HFFc6 (cell line): Measurements from ENCODE around the gene HMCN1. TPM values are rescaled to one million over a fixed set of nuclear protein-coding genes. Genes with fewer than 3 reads are reported as not detected.

ENCODE experiments used
- DNase-seq: peaks from one replicate; pipeline ENCODE4 v3.0.0-alpha.2; 2018
- H3K27ac Mint-ChIP-seq: 2 replicates; pipeline ENCODE4 v1.8.0; 2020; ENCODE audit warnings: mild to moderate bottlenecking, mixed read lengths
- H3K27me3 Mint-ChIP-seq: 2 replicates; pipeline ENCODE4 v1.8.0; 2021; ENCODE audit warnings: mild to moderate bottlenecking, moderate library complexity, mixed read lengths; ENCODE audit not compliant: insufficient read depth
- H3K36me3 Mint-ChIP-seq: 2 replicates; pipeline ENCODE4 v1.8.0; 2021; ENCODE audit warnings: low read depth, mixed read lengths
- H3K4me1 Mint-ChIP-seq: 2 replicates; pipeline ENCODE4 v1.8.0; 2020; ENCODE audit warnings: low read depth, mixed read lengths
- H3K4me3 Mint-ChIP-seq: 2 replicates; pipeline ENCODE4 v1.8.0; 2020; ENCODE audit warnings: mild to moderate bottlenecking, moderate library complexity, mixed read lengths
- H3K9me3 Mint-ChIP-seq: 2 replicates; pipeline ENCODE4 v1.8.0; 2020; ENCODE audit warnings: mild to moderate bottlenecking, mixed read lengths
- total RNA-seq, 6 experiments: library from RNA; stranded (reverse); fragmentation: NEBNext Ultra II Directional; extraction: Animal tissue kit (Norgen Biotek cat#: 25700); gene quantifications; 2 replicates in 1 of 6; 3 replicates in 5 of 6; pipeline ENCODE4 v1.2.3, GENCODE V29; 2021
- TF ChIP-seq, protein P1 (sequence below): fragments of 200-600 bp; sonication (generic); IDR thresholded peaks from 2 replicates; pipeline ENCODE4 v1.5.0; 2021; ENCODE audit warnings: antibody characterized with exemption, mild to moderate bottlenecking

HMCN1 gene
- total RNA-seq, 6 experiments from 2014 or later, result 1.2 to 1.8 (median 1.5) TPM

- H3K4me3 Mint-ChIP-seq, result no peak overlapping the region
- no peak overlapping the region for H3K27ac Mint-ChIP-seq
- H3K36me3 Mint-ChIP-seq, result no peaks in the 10 kb centered on the region
- peaks cover 11% of the 10 kb centered on the region for H3K4me1 Mint-ChIP-seq
- peaks cover 1% of the 10 kb centered on the region; the same call in 1 of the 2 replicates for H3K27me3 Mint-ChIP-seq
- H3K9me3 Mint-ChIP-seq, result no peaks in the 10 kb centered on the region
- no peak for DNase-seq
- TF ChIP-seq, protein P1, sequence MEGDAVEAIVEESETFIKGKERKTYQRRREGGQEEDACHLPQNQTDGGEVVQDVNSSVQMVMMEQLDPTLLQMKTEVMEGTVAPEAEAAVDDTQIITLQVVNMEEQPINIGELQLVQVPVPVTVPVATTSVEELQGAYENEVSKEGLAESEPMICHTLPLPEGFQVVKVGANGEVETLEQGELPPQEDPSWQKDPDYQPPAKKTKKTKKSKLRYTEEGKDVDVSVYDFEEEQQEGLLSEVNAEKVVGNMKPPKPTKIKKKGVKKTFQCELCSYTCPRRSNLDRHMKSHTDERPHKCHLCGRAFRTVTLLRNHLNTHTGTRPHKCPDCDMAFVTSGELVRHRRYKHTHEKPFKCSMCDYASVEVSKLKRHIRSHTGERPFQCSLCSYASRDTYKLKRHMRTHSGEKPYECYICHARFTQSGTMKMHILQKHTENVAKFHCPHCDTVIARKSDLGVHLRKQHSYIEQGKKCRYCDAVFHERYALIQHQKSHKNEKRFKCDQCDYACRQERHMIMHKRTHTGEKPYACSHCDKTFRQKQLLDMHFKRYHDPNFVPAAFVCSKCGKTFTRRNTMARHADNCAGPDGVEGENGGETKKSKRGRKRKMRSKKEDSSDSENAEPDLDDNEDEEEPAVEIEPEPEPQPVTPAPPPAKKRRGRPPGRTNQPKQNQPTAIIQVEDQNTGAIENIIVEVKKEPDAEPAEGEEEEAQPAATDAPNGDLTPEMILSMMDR, result no peak
Observed at GRCh38 chr1:185835191-185835590, 101.0 kb downstream of the HMCN1 start.

DNA sequence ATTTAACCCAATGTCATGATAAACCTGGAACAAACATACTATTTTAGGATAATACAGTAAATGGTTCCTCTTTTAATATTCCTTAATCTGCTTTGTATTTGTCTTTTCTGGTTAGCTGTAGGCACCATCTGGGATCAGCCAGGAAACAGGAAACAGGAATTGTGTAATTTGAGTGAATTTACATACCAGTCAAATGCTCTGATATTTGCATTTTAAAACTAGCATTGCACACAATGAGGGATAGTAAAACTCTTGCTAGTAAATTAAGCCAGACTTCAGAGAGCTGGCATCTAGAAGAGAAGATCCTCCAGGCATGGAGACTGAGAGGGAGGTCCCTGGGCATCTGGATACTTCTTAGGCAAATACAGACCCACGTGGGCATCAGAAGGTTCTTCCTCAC, 103.5 kb downstream of the HMCN1 start:
- Mint-ChIP-seq H3K27ac (no peak overlapping the region), H3K27me3 (peaks cover 1% of the 10 kb centered on the region; the same call in 1 of the 2 replicates), H3K9me3 (no peaks in the 10 kb centered on the region), H3K36me3 (no peaks in the 10 kb centered on the region), H3K4me1 (peaks cover 11% of the 10 kb centered on the region), H3K4me3 (no peak overlapping the region)
- DNase-seq, result no peak
- TF ChIP-seq, protein P1, result no peak

- Mint-ChIP-seq H3K4me3 (no peak overlapping the region), H3K4me1 (peaks cover 11% of the 10 kb centered on the region), H3K27me3 (peaks cover 1% of the 10 kb centered on the region; the same call in 1 of the 2 replicates), H3K36me3 (no peaks in the 10 kb centered on the region), H3K27ac (no peak overlapping the region), H3K9me3 (no peaks in the 10 kb centered on the region)
- TF ChIP-seq, protein P1, result no peak
- no peak for DNase-seq
Observed at GRCh38 chr1:185838111-185838510, 103.9 kb downstream of the HMCN1 start.

- H3K36me3 Mint-ChIP-seq, result no peaks in the 10 kb centered on the region
- TF ChIP-seq, protein P1, result no peak
- no peak for DNase-seq
- H3K9me3 Mint-ChIP-seq, result no peaks in the 10 kb centered on the region
- no peaks in the 10 kb centered on the region; the same call in 1 of the 2 replicates for H3K27me3 Mint-ChIP-seq
- peaks cover 6% of the 10 kb centered on the region; the same call in 1 of the 2 replicates for H3K4me1 Mint-ChIP-seq
- no peak overlapping the region for H3K27ac Mint-ChIP-seq
- H3K4me3 Mint-ChIP-seq, result no peak overlapping the region
Observed at GRCh38 chr1:185840880-185841279, 106.7 kb downstream of the HMCN1 start.

DNA sequence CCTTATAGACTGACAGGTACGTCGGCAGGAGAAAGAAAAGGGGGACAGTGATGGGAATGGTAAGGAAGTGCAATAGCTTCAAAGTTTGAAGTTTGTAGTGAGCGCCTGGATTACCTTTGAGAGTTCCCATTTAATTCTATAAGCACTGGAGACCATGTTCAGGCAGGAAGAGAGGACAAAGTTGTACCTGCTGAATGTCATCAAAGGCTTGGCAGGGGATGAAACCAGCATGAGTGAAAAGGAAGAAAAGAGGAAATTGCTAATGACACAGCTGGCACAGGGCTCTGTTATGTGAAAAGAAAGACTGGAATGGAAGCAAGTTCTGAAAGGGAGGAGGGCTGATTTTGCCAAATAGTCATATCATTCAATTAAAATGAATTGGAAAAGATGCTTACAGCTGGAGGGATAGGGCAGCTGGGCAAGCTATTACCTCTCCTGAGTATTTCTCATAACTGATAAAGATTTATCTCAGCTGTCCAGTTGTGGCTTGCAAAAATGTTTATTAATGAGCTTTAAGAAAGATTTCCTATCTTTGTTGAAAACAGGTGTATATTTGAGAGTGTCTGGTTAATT, 109.2 kb downstream of the HMCN1 start:
- H3K27me3 Mint-ChIP-seq, result no peaks in the 10 kb centered on the region; the same call in 1 of the 2 replicates

More for the DNA sequence above, 109.2 kb downstream of the HMCN1 start:
- TF ChIP-seq, protein P1, result no peak
- Mint-ChIP-seq H3K27ac (no peak overlapping the region), H3K36me3 (no peaks in the 10 kb centered on the region), H3K4me1 (no peaks in the 10 kb centered on the region), H3K4me3 (no peak overlapping the region), H3K9me3 (no peaks in the 10 kb centered on the region)
- no peak for DNase-seq
